ENCODE measurements around the gene PLOD3.
A peak's percentile ranks its signal among the peaks of the same experiment; 100 is the strongest.

Gene PLOD3

GRCh38 chr7:101251871-101252659 lies 34.7 kb upstream of the PLOD3 start:
- Histone ChIP-seq H3K4me3 (ENCODE audit: insufficient read length, low read depth) (peak overlapping the region; percentile 94), H3K9ac (ENCODE audit: insufficient read length, low read depth) (peak overlapping the region; percentile 89), H3K27me3 (ENCODE audit: insufficient read depth, insufficient read length) (no peaks in the 10 kb centered on the region), H3K9me3 (ENCODE audit: insufficient read depth, low read length) (no peaks in the 10 kb centered on the region), H3K36me3 (ENCODE audit: insufficient read depth, insufficient read length, low read length) (peaks cover 21% of the 10 kb centered on the region), H3K4me1 (ENCODE audit: insufficient read depth, insufficient read length) (no peaks in the 10 kb centered on the region)
- no peak for TF ChIP-seq SUZ12 (IDR thresholded peaks at IDR 0.05; ENCODE audit: extremely low read depth, insufficient read depth, insufficient read length)
- no peak for TF ChIP-seq ZNF274 (IDR thresholded peaks at IDR 0.05; ENCODE audit: low read depth, low read length)
- no peak for TF ChIP-seq YY1 (IDR thresholded peaks at IDR 0.05; ENCODE audit: insufficient read depth, insufficient read length)
- peak; percentile 99 for DNase-seq (ENCODE audit: low read depth, low spot score)

GRCh38 chr7:101250324-101250723 lies 32.9 kb upstream of the PLOD3 start:
- Histone ChIP-seq H3K9me3 (ENCODE audit: insufficient read depth, low read length) (no peaks in the 10 kb centered on the region), H3K27me3 (ENCODE audit: insufficient read depth, insufficient read length) (no peaks in the 10 kb centered on the region), H3K4me1 (ENCODE audit: insufficient read depth, insufficient read length) (peaks cover 3% of the 10 kb centered on the region), H3K36me3 (ENCODE audit: insufficient read depth, insufficient read length, low read length) (peaks cover 30% of the 10 kb centered on the region), H3K4me3 (ENCODE audit: insufficient read length, low read depth) (no peak overlapping the region), H3K9ac (ENCODE audit: insufficient read length, low read depth) (no peak overlapping the region)
- no peak for DNase-seq (ENCODE audit: low read depth, low spot score)
- no peak for TF ChIP-seq ZNF274 (IDR thresholded peaks at IDR 0.05; ENCODE audit: low read depth, low read length)
- no peak for TF ChIP-seq YY1 (IDR thresholded peaks at IDR 0.05; ENCODE audit: insufficient read depth, insufficient read length)
- no peak for TF ChIP-seq SUZ12 (IDR thresholded peaks at IDR 0.05; ENCODE audit: extremely low read depth, insufficient read depth, insufficient read length)

- H3K36me3 ChIP-seq (ENCODE audit: insufficient read depth, insufficient read length, low read length), result peaks cover 37% of the 10 kb centered on the region
- no peak overlapping the region for H3K4me3 ChIP-seq (ENCODE audit: insufficient read length, low read depth)
- TF ChIP-seq YY1 (IDR thresholded peaks at IDR 0.05; ENCODE audit: insufficient read depth, insufficient read length) (no peak), ZNF274 (IDR thresholded peaks at IDR 0.05; ENCODE audit: low read depth, low read length) (no peak), SUZ12 (IDR thresholded peaks at IDR 0.05; ENCODE audit: extremely low read depth, insufficient read depth, insufficient read length) (no peak)
- no peaks in the 10 kb centered on the region for H3K27me3 ChIP-seq (ENCODE audit: insufficient read depth, insufficient read length)
- peaks cover 3% of the 10 kb centered on the region for H3K4me1 ChIP-seq (ENCODE audit: insufficient read depth, insufficient read length)
- no peak for DNase-seq (ENCODE audit: low read depth, low spot score)
- no peaks in the 10 kb centered on the region for H3K9me3 ChIP-seq (ENCODE audit: insufficient read depth, low read length)
- H3K9ac ChIP-seq (ENCODE audit: insufficient read length, low read depth), result no peak overlapping the region
These were observed 30.9 kb upstream of the PLOD3 start for GRCh38 chr7:101248276-101248675.

- Histone ChIP-seq H3K9ac (ENCODE audit: insufficient read length, low read depth) (peak overlapping the region; percentile 97), H3K36me3 (ENCODE audit: insufficient read depth, insufficient read length, low read length) (peaks cover 47% of the 10 kb centered on the region), H3K27me3 (ENCODE audit: insufficient read depth, insufficient read length) (no peaks in the 10 kb centered on the region), H3K4me3 (ENCODE audit: insufficient read length, low read depth) (peak overlapping the region; percentile 98), H3K4me1 (ENCODE audit: insufficient read depth, insufficient read length) (peaks cover 3% of the 10 kb centered on the region), H3K9me3 (ENCODE audit: insufficient read depth, low read length) (no peaks in the 10 kb centered on the region)
- DNase-seq (ENCODE audit: low read depth, low spot score), result no peak
- TF ChIP-seq ZNF274 (IDR thresholded peaks at IDR 0.05; ENCODE audit: low read depth, low read length) (no peak), YY1 (IDR thresholded peaks at IDR 0.05; ENCODE audit: insufficient read depth, insufficient read length) (no peak), SUZ12 (IDR thresholded peaks at IDR 0.05; ENCODE audit: extremely low read depth, insufficient read depth, insufficient read length) (no peak)
These were observed 27.8 kb upstream of the PLOD3 start for GRCh38 chr7:101245147-101245668.

- H3K4me1 ChIP-seq (ENCODE audit: insufficient read depth, insufficient read length), result peaks cover 3% of the 10 kb centered on the region
- H3K9ac ChIP-seq (ENCODE audit: insufficient read length, low read depth), result peak within 1 kb of the TSS; percentile 97
- H3K36me3 ChIP-seq (ENCODE audit: insufficient read depth, insufficient read length, low read length), result peaks cover 52% of the 10 kb centered on the region
- H3K27me3 ChIP-seq (ENCODE audit: insufficient read depth, insufficient read length), result no peaks in the 10 kb centered on the region
- H3K4me3 ChIP-seq (ENCODE audit: insufficient read length, low read depth), result peak within 1 kb of the TSS; percentile 98
- DNase-seq (ENCODE audit: low read depth, low spot score), result peak; percentile 93
- TF ChIP-seq ZNF274 (IDR thresholded peaks at IDR 0.05; ENCODE audit: low read depth, low read length) (no peak), YY1 (IDR thresholded peaks at IDR 0.05; ENCODE audit: insufficient read depth, insufficient read length) (no peak), SUZ12 (IDR thresholded peaks at IDR 0.05; ENCODE audit: extremely low read depth, insufficient read depth, insufficient read length) (no peak)
- no peaks in the 10 kb centered on the region for H3K9me3 ChIP-seq (ENCODE audit: insufficient read depth, low read length)
These were observed 27.2 kb upstream of the PLOD3 start, which contains the start of gene FIS1 for GRCh38 chr7:101244375-101245146. FIS1 (minus strand) TSS chr7:101245081; CDS start chr7:101245004, 77 bp downstream.

GRCh38 chr7:101243646-101244374 lies 26.4 kb upstream of the PLOD3 start:
- Histone ChIP-seq H3K4me3 (ENCODE audit: insufficient read length, low read depth) (peak overlapping the region; percentile 98), H3K36me3 (ENCODE audit: insufficient read depth, insufficient read length, low read length) (peaks cover 51% of the 10 kb centered on the region), H3K9me3 (ENCODE audit: insufficient read depth, low read length) (no peaks in the 10 kb centered on the region), H3K27me3 (ENCODE audit: insufficient read depth, insufficient read length) (no peaks in the 10 kb centered on the region), H3K9ac (ENCODE audit: insufficient read length, low read depth) (peak overlapping the region; percentile 97), H3K4me1 (ENCODE audit: insufficient read depth, insufficient read length) (peaks cover 7% of the 10 kb centered on the region)
- TF ChIP-seq YY1 (IDR thresholded peaks at IDR 0.05; ENCODE audit: insufficient read depth, insufficient read length) (no peak), SUZ12 (IDR thresholded peaks at IDR 0.05; ENCODE audit: extremely low read depth, insufficient read depth, insufficient read length) (no peak), ZNF274 (IDR thresholded peaks at IDR 0.05; ENCODE audit: low read depth, low read length) (no peak)
- no peak for DNase-seq (ENCODE audit: low read depth, low spot score)

All from NT2/D1 (cell line).